Panc1 (cell line): Measurements from ENCODE around the gene EHBP1L1. TPM values are rescaled to one million over a fixed set of nuclear protein-coding genes. Genes with fewer than 3 reads are reported as not detected.

Experiments
- ATAC-seq: fragments of 200-7000 bp; cut with Tn5 transposase; 2 replicates; pipeline ENCODE4 v1.9.1; 2020; ENCODE audit warnings: mild to moderate bottlenecking, moderate library complexity
- BruUV-seq: library from RNA; stranded (reverse); fragments of 400-500 nt; replicated peaks from 2 replicates; lab custom pipeline; 2021; lab: Mats Ljungman, UMichigan
- CTCF ChIA-PET: fragments of 300-600 bp; sonication (Branson Sonifier 250); formaldehyde crosslinking; loops from one replicate; lab custom pipeline; 2022; ENCODE audit warnings: antibody characterized with exemption; lab: Charles Lee
- POLR2A ChIA-PET: fragments of 300-600 bp; sonication (Branson Sonifier 250); formaldehyde crosslinking; loops from one replicate; lab custom pipeline; 2022; ENCODE audit warnings: antibody characterized with exemption; lab: Charles Lee
- DNase-seq: peaks from one replicate; pipeline ENCODE4 v3.0.0-alpha.2; 2010; ENCODE audit warnings: low read depth, low spot score
- H3K27ac ChIP-seq: 2 replicates; pipeline ENCODE4 v1.5.1; 2011; ENCODE audit warnings: mild to moderate bottlenecking, low read length, inconsistent platforms
- H3K27me3 ChIP-seq: fragments of 200-500 bp; sonication (Bioruptor generic); 2 replicates; pipeline ENCODE4 v1.6.0; 2014; ENCODE audit warnings: low read length, inconsistent platforms; ENCODE audit not compliant: control insufficient read depth, insufficient read depth
- H3K36me3 ChIP-seq: fragments of 200-500 bp; sonication (Bioruptor generic); 2 replicates; pipeline ENCODE4 v1.5.1; 2014; ENCODE audit warnings: inconsistent platforms, mild to moderate bottlenecking, low read length, moderate library complexity; ENCODE audit not compliant: control insufficient read depth, insufficient read depth
- H3K4me1 ChIP-seq: 2 replicates; pipeline ENCODE4 v1.5.1; 2011; ENCODE audit warnings: inconsistent platforms, mild to moderate bottlenecking, low read length, moderate library complexity; ENCODE audit not compliant: control insufficient read depth, insufficient read depth
- H3K4me3 ChIP-seq, 2 experiments: 2 replicates each; pipeline ENCODE4 v1.5.1; 2011 to 2012; ENCODE audit warnings: low read depth in 2 of 2, low read length in 2 of 2, mild to moderate bottlenecking in 2 of 2, inconsistent platforms in 1 of 2, moderate library complexity in 1 of 2
- H3K9me3 ChIP-seq: fragments of 200-500 bp; sonication (Bioruptor generic); 2 replicates; pipeline ENCODE4 v1.5.1; 2014; ENCODE audit warnings: low read depth, mild to moderate bottlenecking, inconsistent platforms, low read length, moderate library complexity; ENCODE audit not compliant: control insufficient read depth, insufficient read depth
- POLR2AphosphoS5 ChIP-seq: IDR thresholded peaks from 2 replicates; pipeline ENCODE4 v1.6.1; 2012; ENCODE audit warnings: mild to moderate bottlenecking, low read depth, low read length, moderate library complexity
- REST ChIP-seq, 2 experiments: IDR thresholded peaks; 2 replicates each; pipeline ENCODE4 v1.6.1; 2011 to 2012; ENCODE audit warnings: low read depth in 2 of 2, control low read depth in 1 of 2, low read length in 1 of 2, mild to moderate bottlenecking in 1 of 2, moderate library complexity in 1 of 2; ENCODE audit not compliant: insufficient read depth in 1 of 2
- SIN3A ChIP-seq: IDR thresholded peaks from 2 replicates; pipeline ENCODE4 v1.6.1; 2012; ENCODE audit warnings: low read depth, mild to moderate bottlenecking, low read length, moderate library complexity, borderline replicate concordance; ENCODE audit not compliant: insufficient read depth
- TCF7L2 ChIP-seq: IDR thresholded peaks from 2 replicates; pipeline ENCODE4 v1.6.1; 2011; ENCODE audit warnings: mild to moderate bottlenecking, low read depth, low read length, inconsistent platforms
- in situ Hi-C: cut with HindIII; loops from 2 replicates; pipeline ENCODE4 v1.10.0; 2016; ENCODE audit warnings: low sequenced_read_pairs, low pct_unique_long_range_greater_than_20kb
- intact Hi-C: fragments of 100-400 bp; cut with micrococcal nuclease; formaldehyde crosslinking; loops from one replicate; pipeline ENCODE4 v1.10.0; 2022; ENCODE audit not compliant: unreplicated experiment
- total RNA-seq: library from RNA; stranded (reverse); gene quantifications from one replicate; pipeline ENCODE4 v1.2.1, GENCODE V29; 2021; ENCODE audit not compliant: unreplicated experiment
- TF ChIP-seq, protein P1 (sequence below): fragments of 450-650 bp; IDR thresholded peaks from 2 replicates; pipeline ENCODE4 v1.5.1; 2017; ENCODE audit warnings: mild to moderate bottlenecking

Gene EHBP1L1
- total RNA-seq, 1 experiment from 2014 or later, result 108 TPM

DNA sequence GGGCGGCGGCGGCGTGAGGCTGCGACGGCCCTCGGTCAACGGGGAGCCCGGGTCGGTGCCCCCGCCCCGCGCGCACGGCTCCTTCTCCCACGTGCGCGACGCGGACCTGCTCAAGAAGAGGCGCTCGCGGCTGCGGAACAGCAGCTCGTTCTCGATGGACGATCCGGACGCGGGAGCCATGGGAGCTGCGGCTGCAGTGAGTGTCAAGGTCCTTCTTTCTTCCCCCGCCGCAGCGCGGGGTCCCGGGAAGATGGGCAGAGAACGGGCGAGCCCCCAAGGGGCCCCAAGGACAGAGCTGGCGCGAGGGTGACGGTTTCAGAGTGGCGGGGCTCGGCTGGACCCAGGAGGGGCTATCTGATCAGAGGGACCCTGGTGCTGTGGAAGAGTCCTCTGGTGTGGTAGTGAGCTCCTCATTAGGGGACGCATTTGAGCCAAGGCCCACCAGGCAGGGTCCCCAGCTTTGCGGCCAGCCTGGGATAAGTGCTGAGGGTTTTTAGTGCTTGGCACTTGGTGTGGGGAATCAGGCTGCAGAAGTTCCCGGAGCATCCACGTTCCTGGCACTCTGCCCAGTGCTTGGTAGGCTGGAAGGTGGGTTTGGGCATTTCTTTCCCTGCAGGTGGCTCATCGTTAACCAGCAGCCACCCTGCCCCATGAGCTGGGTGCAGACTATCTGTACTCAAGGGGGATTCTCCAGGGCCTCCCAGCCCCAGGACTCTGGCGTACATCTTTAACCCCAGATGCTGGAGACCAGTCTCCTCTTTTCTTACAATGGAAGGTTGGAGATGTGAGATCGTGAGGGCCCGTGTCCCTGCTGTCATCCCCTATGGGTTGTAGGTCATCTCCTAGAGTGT is 9.8 kb downstream of the EHBP1L1 start:
- DNase-seq (no peak), ATAC-seq (no peak)
- no TSS peak for BruUV-seq
- H3K27ac ChIP-seq, result no peak overlapping the region
- in situ Hi-C loops, result no loop called here
- H3K36me3 ChIP-seq, result peaks cover 6% of the 10 kb centered on the region
- H3K27me3 ChIP-seq, result no peaks in the 10 kb centered on the region
- ChIA-PET CTCF (no interaction called here), POLR2A (no interaction called here)
- TF ChIP-seq, protein P1, sequence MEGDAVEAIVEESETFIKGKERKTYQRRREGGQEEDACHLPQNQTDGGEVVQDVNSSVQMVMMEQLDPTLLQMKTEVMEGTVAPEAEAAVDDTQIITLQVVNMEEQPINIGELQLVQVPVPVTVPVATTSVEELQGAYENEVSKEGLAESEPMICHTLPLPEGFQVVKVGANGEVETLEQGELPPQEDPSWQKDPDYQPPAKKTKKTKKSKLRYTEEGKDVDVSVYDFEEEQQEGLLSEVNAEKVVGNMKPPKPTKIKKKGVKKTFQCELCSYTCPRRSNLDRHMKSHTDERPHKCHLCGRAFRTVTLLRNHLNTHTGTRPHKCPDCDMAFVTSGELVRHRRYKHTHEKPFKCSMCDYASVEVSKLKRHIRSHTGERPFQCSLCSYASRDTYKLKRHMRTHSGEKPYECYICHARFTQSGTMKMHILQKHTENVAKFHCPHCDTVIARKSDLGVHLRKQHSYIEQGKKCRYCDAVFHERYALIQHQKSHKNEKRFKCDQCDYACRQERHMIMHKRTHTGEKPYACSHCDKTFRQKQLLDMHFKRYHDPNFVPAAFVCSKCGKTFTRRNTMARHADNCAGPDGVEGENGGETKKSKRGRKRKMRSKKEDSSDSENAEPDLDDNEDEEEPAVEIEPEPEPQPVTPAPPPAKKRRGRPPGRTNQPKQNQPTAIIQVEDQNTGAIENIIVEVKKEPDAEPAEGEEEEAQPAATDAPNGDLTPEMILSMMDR, result no peak
- TF ChIP-seq TCF7L2, result no peak
- no peak for TF ChIP-seq REST (IDR thresholded peaks at IDR 0.05; ENCODE audit: insufficient read depth in 1 of 2, low read depth in 2 of 2, low read length in 1 of 2)
- TF ChIP-seq POLR2AphosphoS5, result no peak
- TF ChIP-seq SIN3A, result no peak
- H3K4me3 ChIP-seq, result no peak overlapping the region
- intact Hi-C loops, result no loop called here
- H3K9me3 ChIP-seq, result no peaks in the 10 kb centered on the region
- peaks cover 17% of the 10 kb centered on the region for H3K4me1 ChIP-seq

GRCh38 chr11:65586247-65586630 is 10.4 kb downstream of the EHBP1L1 start:
- in situ Hi-C loops, result no loop called here
- CTCF ChIA-PET, result no interaction called here

More at GRCh38 chr11:65586247-65586630, 10.4 kb downstream of the EHBP1L1 start:
- H3K27ac ChIP-seq, result no peak overlapping the region
- intact Hi-C loops, result no loop called here
- POLR2A ChIA-PET, result no interaction called here
- H3K27me3 ChIP-seq, result no peaks in the 10 kb centered on the region
- BruUV-seq, result no TSS peak
- ATAC-seq (no peak), DNase-seq (no peak)
- H3K4me3 ChIP-seq, result no peak overlapping the region
- no peak for TF ChIP-seq SIN3A
- TF ChIP-seq POLR2AphosphoS5, result no peak
- TF ChIP-seq, protein P1, result no peak
- no peak for TF ChIP-seq REST (IDR thresholded peaks at IDR 0.05; ENCODE audit: insufficient read depth in 1 of 2, low read depth in 2 of 2, low read length in 1 of 2)
- no peak for TF ChIP-seq TCF7L2
- H3K4me1 ChIP-seq, result peaks cover 17% of the 10 kb centered on the region
- peaks cover 6% of the 10 kb centered on the region for H3K36me3 ChIP-seq
- H3K9me3 ChIP-seq, result no peaks in the 10 kb centered on the region
